NK-92 treated with Interleukin-12 subunit alpha and Interleukin-12 subunit beta, amount 100 ng/mL, for 24 hours (cell line): Measurements from ENCODE around the gene RAB24.
"Not testable (repeated sequence)": the region's sequence is repeated elsewhere in the genome, so short reads cannot be mapped to it uniquely, and the experiment has no call there.

Source experiments
- DNase-seq: peaks from one replicate; lab custom pipeline; 2025; lab: John Stamatoyannopoulos, UW

RAB24 gene

DNA sequence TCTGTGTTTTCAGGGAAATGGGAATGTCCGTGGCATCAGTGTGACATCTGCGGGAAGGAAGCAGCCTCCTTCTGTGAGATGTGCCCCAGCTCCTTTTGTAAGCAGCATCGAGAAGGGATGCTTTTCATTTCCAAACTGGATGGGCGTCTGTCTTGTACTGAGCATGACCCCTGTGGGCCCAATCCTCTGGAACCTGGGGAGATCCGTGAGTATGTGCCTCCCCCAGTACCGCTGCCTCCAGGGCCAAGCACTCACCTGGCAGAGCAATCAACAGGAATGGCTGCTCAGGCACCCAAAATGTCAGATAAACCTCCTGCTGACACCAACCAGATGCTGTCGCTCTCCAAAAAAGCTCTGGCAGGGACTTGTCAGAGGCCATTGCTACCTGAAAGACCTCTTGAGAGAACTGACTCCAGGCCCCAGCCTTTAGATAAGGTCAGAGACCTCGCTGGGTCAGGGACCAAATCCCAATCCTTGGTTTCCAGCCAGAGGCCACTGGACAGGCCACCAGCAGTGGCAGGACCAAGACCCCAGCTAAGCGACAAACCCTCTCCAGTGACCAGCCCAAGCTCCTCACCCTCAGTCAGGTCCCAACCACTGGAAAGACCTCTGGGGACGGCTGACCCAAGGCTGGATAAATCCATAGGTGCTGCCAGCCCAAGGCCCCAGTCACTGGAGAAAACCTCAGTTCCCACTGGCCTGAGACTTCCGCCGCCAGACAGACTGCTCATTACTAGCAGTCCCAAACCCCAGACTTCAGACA is 9.5 kb downstream of the RAB24 start:
- DNase-seq: no peak

DNA sequence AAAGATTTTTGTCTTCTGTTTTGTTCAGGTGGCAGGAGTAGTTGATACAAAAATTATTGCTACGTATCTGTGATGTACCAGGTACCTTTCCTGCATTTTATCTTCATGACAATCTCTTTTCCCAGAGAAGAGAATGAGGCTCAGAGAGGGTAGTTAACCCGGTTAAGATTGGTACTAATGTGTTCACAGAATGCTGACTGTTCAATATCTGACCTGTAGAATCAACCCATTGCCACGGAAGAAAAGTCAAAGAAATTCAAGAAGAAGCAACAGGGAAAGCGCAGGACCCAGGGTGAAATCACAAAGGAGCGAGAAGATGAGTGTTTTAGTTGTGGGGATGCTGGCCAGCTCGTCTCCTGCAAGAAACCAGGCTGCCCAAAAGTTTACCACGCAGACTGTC is 11.8 kb downstream of the RAB24 start:
- DNase-seq: no peak

DNA sequence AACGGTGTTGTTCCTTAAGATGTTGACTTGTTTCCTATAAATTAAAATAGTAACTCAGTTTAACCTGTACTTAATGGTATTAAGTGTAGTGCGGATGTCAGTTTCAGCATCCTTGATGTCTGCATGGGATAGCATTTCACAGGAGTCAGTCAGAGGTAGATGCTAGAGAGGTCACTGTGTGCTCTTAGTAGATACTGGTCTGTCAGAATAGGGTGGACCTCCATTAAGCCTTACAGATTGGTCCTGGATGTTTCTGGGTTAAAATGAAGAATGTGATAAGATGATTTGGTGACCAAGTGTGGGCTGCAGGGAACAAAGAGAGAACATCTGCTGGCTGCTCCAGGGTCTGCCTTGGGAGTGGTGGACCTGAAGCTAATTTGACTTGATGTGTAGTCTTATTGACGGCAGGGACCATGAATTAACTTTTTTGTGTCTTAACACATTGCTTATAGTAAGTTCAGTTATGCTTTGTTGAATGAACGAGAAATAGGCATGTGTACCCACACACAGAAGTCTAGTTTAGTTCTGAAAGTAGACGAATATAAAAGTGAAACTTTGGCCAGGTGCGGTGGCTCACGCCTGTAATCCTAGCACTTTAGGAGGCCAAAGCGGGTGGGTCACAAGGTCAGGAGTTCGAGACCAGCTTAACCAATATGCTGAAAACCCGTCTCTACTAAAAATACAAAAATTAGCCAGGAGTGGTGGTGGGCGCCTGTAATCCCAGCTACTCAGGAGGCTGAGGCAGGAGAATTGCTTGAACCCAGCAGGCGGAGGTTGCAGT is 12.5 kb downstream of the RAB24 start:
- no peak for DNase-seq

DNA sequence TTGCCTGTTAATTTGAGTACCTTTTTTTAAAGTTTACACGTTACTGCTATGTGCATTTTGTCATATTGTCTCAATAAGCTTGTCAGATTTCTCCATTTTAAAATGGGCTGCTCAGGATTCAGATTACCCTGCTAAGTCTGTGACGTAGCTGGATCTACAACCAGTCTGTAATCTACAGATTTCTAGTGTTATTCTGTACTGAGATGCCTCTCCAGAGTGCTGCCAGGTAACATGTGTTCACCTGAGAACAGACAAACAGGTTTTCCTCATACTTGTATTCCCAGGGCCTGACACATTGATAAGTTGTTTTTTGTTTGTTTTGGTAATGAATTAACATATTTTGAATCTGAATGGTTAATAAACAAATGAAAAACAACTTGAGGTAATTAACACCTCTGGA is 15.3 kb downstream of the RAB24 start:
- DNase-seq: no peak

DNA sequence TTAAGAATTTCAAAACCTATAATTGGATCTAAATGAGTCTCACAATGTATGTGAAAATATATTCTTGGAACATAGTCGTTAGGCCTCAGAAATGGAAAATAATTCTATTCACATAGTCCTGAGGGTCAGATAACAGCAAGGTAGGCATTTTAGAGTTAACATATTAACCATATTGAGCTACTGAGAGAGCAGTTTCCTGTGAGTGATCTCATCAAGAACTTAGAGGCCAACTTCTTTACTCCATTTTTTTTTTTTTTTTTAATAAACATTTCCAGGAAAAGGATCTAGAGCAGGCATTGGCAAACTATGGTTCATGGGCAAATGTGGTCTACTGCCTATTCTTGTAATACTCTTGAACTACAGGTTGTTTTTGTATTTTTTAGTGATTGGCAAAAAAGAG is 26.6 kb downstream of the RAB24 start:
- DNase-seq: no peak

DNA sequence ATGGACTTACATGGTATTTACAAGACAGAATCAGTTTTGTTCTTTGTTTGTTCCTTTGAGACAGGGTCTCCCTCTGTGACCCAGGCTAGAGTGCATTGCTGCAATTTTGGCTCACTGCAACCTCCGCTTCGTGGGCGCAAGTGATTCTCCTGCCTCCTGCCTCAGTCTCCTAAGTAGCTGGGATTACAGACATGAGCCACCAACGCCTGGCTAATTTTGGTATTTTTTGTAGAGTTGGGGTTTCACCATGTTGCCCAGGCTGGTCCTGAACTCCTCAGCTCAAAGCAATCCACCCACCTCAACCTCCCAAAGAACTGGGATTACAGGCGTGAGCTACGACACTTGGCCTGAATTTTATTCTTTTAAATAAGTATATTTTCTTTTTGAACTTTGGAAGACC is 27.6 kb downstream of the RAB24 start:
- DNase-seq: no peak

DNA sequence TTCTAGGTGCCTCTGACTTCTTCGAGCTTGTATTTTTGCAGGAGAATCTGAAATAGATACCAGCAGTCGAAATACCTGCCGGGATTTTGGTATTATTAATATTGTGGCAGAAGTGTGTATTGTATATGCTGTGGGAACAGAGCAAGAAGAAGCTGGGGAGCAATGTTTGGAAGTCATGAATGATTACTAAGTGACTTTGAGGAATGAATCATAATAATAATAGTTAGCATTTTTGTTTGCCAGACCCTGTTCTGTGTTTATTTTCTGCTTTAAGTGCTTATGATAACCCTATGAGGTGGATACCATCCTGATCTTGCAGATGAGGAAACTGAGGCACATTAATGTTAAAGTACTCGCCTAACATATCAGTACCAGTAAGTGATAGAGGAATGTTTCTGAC is 32.4 kb downstream of the RAB24 start:
- DNase-seq: no peak

DNA sequence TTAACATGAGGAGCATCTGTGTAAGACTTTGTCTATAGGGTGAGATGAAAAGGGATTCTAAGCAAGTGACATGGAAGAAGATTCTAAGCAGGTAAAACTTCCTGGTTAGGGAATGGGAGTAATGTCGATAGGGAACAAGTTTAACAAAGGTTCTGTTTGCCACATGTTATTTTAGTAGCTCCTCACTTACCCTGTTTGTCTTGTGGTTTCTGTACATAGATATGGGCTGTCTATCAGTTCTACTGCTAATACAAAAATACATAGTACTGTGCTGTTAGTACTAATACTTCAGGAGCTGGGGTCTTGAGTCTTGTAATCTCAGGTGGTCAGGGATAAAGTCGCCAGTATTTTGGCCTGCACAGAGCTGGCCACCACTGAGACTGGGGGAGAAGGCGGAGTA is 32.9 kb downstream of the RAB24 start:
- no peak for DNase-seq

DNA sequence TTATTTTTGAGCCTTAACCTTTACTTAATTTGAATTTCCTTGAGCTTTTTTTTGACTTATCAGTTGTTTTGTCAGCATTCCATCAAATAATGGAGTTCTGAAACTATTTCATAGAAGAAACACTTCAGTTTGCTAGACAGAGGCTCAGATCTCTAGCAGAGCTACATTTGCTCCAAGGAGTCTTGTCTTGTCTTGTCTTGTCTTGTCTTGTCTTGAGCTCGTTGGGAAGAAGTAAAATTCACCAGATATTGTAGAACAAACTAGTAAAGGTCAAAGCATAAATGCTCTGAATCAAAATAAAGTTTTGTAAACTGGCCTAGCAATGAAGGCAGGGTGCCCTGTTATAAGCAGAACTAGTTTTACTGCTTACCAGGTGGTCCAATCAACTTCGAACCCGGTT is 33.5 kb downstream of the RAB24 start:
- DNase-seq: no peak

DNA sequence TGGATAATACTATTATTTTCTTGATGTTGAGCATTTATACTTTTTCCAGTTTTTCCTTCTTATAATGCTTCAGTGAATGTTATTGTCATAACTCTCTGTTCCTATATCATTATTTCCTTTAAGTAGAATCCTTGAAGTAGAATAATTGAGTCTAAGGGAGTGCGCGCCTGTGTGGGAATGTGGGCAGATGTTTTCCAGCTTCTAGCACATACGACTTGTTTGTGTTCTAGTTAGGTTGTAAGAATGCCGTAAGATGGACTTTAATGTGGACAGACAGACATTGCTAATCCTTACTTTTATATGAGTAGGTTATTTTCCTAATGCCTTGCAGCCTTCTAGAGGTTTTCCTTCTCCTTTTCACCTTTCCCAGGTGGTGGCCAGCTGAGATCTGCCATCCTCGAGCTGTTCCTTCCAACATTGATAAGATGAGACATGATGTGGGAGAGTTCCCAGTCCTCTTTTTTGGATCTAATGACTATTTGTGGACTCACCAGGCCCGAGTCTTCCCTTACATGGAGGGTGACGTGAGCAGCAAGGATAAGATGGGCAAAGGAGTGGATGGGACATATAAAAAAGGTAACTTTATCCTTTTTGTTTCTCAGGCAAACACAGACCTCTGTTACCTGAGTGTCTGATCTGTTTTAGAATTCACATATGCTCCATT is 34.2 kb downstream of the RAB24 start:
- no peak for DNase-seq

DNA sequence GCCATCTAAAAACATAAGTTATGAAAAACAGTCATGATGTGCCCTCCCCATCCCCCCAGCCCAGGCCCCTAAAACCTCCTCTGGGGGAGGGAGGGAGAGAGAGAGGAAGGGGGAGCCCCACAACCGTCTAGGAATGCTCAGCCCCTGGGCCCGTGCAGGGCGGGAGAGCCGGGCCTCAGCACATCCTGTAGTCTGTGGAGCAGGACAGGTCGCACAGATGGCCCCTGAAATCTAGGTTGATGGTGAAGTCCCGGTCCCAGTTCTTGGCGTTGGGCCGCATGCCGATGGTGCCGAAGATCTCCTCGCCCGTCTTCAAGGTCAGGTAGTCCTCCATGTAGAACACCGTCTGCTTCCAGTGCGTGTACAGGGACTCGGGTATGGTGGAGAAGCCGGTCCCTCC is 38.1 kb downstream of the RAB24 start:
- no peak for DNase-seq

DNA sequence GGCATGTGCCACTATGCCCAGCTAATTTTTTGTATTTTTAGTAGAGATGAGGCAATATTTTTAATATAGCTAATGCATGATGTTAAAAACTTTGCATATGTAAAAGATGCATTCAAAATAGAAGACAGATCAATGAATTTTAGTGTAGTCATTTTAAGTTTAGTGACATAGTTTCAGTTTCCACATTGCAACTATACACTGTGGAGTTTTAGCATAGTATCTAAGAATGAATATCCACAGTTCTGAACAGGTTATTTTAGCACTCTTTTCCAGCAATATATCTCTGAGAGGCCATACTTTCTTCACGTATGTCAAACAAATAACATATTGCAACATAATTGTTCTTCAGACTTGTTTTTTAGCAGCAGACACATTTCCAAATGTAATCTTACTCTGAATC is 39.3 kb downstream of the RAB24 start:
- no peak for DNase-seq

DNA sequence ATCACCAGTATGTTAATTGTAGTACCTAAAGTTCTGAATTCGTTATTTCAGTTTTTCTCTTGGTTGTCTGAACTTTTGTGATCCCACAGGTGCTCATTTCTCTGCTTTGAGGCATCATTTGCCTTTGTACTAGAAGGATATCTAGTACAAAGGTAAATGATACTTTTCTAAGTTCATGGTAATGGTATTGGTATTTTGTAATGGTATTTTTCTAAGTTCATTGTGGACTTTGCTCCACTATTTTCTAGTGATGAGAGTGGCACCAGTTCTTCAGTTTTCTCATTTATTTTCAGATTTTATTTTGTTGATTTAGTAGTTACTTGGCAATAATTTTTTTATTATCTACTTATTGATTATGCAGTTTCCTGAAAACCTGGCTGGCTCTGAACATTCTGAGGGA is 42.0 kb downstream of the RAB24 start:
- DNase-seq: no peak

DNA sequence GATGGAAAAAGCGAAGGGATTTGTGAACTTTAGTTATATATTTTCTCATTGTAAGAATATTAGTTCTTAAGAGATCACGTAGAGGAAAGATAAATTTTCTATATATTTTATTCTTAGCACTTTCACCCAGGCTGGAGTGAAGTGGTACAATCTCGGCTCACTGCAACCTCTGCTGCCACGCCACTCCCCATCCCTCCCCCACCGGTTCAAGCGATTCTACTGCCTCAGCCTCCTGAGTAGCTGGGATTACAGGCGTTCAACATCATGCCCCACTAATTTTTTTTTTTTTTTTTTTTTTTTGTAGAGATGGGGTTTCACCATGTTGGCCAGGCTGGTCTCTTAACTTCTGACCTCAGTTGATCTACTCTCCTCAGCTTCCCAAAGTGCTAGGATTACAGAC is 42.6 kb downstream of the RAB24 start:
- no peak for DNase-seq

DNA sequence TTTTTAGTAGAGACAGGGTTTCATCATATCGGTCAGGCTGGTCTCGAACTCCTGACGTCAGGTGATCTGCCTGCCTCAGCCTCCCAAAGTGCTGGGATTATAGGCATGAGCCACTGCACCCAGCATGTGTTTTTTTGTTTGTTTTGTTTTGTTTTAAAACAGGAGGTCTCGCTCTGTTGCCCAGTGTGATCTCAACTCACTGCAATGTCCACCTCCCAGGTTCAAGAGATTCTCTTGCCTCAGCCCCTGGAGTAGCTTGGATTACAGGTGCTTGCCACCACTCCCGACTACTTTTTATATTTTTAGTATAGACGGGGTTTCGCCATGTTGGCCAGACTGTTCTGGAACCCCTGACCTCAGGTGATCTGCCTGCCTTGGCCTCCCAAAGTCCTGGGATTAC is 44.8 kb downstream of the RAB24 start:
- not testable (repeated sequence) for DNase-seq

DNA sequence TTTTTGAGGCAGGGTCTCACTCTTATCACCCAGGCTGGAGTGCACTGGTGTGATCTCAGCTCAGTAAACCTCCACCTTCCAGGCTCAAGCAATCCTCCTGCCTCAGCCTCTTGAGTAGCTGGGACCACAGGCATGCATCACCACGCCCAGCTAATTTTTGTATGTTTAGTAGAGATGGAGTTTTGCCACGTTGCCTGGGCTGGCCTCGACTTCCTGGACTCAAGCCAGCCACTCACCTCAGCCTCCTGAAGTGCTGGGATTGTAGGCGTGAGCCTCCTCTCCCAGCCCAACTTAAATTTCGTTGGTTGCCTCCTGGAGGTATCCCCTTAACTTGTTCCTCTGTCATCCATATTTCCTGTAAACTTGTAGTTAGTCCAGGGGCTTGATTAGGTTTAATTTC is 47.2 kb downstream of the RAB24 start:
- DNase-seq: no peak

DNA sequence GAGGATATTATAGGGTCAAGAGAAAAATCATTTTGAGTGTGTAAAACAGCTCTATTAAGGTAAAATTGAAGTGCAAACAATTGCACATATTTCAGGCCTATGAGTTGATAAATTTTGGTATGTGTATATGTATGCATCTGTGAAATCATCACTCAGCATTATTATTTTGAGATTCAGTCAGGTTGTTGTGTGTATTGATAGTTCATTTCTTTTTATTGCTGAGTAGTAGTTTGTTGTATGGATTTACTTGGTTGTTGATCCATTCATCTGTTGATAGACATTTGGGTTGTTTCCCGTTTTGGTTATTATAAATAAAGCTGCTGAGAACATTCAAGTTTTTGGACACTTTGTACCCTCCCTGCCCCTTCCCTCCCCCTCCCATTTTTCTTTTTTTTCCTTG is 50.3 kb downstream of the RAB24 start:
- no peak for DNase-seq
